Astrocyte (in vitro differentiated cells and primary cell): ENCODE data around the gene SLC27A4.

Source experiments
- EZH2 ChIP-seq: IDR thresholded peaks from 2 replicates; pipeline ENCODE4 v1.6.1; 2012; ENCODE audit warnings: mild to moderate bottlenecking, low read length, inconsistent platforms; ENCODE audit not compliant: insufficient read depth
- TF ChIP-seq, protein P1 (sequence below): IDR thresholded peaks from 2 replicates; pipeline ENCODE4 v1.5.1; 2011; ENCODE audit warnings: low read depth, mild to moderate bottlenecking, inconsistent platforms, low read length, moderate library complexity; ENCODE audit not compliant: insufficient read depth

- TF ChIP-seq, protein P1, sequence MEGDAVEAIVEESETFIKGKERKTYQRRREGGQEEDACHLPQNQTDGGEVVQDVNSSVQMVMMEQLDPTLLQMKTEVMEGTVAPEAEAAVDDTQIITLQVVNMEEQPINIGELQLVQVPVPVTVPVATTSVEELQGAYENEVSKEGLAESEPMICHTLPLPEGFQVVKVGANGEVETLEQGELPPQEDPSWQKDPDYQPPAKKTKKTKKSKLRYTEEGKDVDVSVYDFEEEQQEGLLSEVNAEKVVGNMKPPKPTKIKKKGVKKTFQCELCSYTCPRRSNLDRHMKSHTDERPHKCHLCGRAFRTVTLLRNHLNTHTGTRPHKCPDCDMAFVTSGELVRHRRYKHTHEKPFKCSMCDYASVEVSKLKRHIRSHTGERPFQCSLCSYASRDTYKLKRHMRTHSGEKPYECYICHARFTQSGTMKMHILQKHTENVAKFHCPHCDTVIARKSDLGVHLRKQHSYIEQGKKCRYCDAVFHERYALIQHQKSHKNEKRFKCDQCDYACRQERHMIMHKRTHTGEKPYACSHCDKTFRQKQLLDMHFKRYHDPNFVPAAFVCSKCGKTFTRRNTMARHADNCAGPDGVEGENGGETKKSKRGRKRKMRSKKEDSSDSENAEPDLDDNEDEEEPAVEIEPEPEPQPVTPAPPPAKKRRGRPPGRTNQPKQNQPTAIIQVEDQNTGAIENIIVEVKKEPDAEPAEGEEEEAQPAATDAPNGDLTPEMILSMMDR, result no peak
- TF ChIP-seq EZH2, result no peak
Observed at GRCh38 chr9:128316421-128316820, 23.9 kb upstream of the SLC27A4 start.
